Neuronal stem cell (in vitro differentiated cells): Measurements from ENCODE around the gene PRCP.

ENCODE experiments used
- DNase-seq: peaks from one replicate; pipeline ENCODE4 v3.0.0-alpha.2; 2013; ENCODE audit warnings: low spot score
- H2AFZ ChIP-seq: one replicate; pipeline ENCODE4 v1.6.1; 2013; ENCODE audit warnings: mild to moderate bottlenecking, low read length, inconsistent platforms
- H2AK5ac ChIP-seq: 2 replicates; pipeline ENCODE4 v1.6.1; 2013; ENCODE audit warnings: low read depth, mild to moderate bottlenecking, inconsistent platforms, low read length, moderate library complexity, mixed read lengths
- H2BK120ac ChIP-seq: 2 replicates; pipeline ENCODE4 v1.6.1; 2013; ENCODE audit warnings: low read depth, mild to moderate bottlenecking, inconsistent platforms, low read length, moderate library complexity, mixed read lengths
- H2BK12ac ChIP-seq: one replicate; pipeline ENCODE4 v1.6.1; 2013; ENCODE audit warnings: low read length, inconsistent platforms
- H2BK15ac ChIP-seq: 2 replicates; pipeline ENCODE4 v1.6.1; 2013; ENCODE audit warnings: mild to moderate bottlenecking, low read length, inconsistent platforms, mixed read lengths
- H2BK5ac ChIP-seq: one replicate; pipeline ENCODE4 v1.6.1; 2013; ENCODE audit warnings: inconsistent platforms, mild to moderate bottlenecking, low read length, moderate library complexity
- H3K14ac ChIP-seq: one replicate; pipeline ENCODE4 v1.6.1; 2013; ENCODE audit warnings: low read length, inconsistent platforms
- H3K18ac ChIP-seq: 2 replicates; pipeline ENCODE4 v1.6.1; 2013; ENCODE audit warnings: low read length, inconsistent platforms
- H3K23ac ChIP-seq: 2 replicates; pipeline ENCODE4 v1.6.1; 2013; ENCODE audit warnings: low read depth, mild to moderate bottlenecking, mixed read lengths, low read length, inconsistent platforms; ENCODE audit not compliant: poor library complexity
- H3K27ac ChIP-seq: replicated peaks from 3 replicates; pipeline ENCODE4 v1.5.1; 2013; ENCODE audit warnings: low read length, inconsistent platforms
- H3K27me3 ChIP-seq, 3 experiments: 2 replicates each; pipeline ENCODE4 v1.6.1; 2013; ENCODE audit warnings: low read length in 3 of 3, mild to moderate bottlenecking in 2 of 3, inconsistent platforms in 1 of 3, low read depth in 1 of 3, mixed read lengths in 1 of 3, moderate library complexity in 1 of 3; ENCODE audit not compliant: control insufficient read depth in 3 of 3, insufficient read depth in 3 of 3
- H3K36me3 ChIP-seq, 2 donors: replicated peaks in 1 of 2; 2 replicates each; pipeline ENCODE4 v1.6.1; 2013; ENCODE audit warnings: low read length in 2 of 2; ENCODE audit not compliant: control insufficient read depth in 2 of 2, insufficient read depth in 2 of 2
- H3K4ac ChIP-seq: 2 replicates; pipeline ENCODE4 v1.6.1; 2013; ENCODE audit warnings: inconsistent platforms, mild to moderate bottlenecking, low read length, moderate library complexity
- H3K4me1 ChIP-seq, 2 donors: 1 replicate in 1 of 2; 2 replicates in 1 of 2; pipeline ENCODE4 v1.6.1; 2013; ENCODE audit warnings: low read length in 2 of 2, low read depth in 1 of 2; ENCODE audit not compliant: control insufficient read depth in 2 of 2, insufficient read depth in 1 of 2
- H3K4me2 ChIP-seq: one replicate; pipeline ENCODE4 v1.6.1; 2013; ENCODE audit warnings: mild to moderate bottlenecking, low read length, inconsistent platforms; ENCODE audit not compliant: insufficient read depth, poor library complexity, severe bottlenecking
- H3K4me3 ChIP-seq, 2 donors: 2 replicates each; pipeline ENCODE4 v1.5.1; 2013; ENCODE audit warnings: low read length in 2 of 2, mild to moderate bottlenecking in 2 of 2, inconsistent platforms in 1 of 2, moderate library complexity in 1 of 2
- H3K79me1 ChIP-seq: one replicate; pipeline ENCODE4 v1.6.1; 2013; ENCODE audit warnings: low read depth, mild to moderate bottlenecking, inconsistent platforms, low read length, moderate library complexity
- H3K9ac ChIP-seq: one replicate; pipeline ENCODE4 v1.6.1; 2013; ENCODE audit warnings: mild to moderate bottlenecking, low read depth, low read length, inconsistent platforms; ENCODE audit not compliant: poor library complexity
- H3K9me3 ChIP-seq, 2 donors: replicated peaks in 1 of 2; 2 replicates each; pipeline versions ENCODE3 to v1.6.1; 2013; ENCODE audit warnings: low read length in 2 of 2, mild to moderate bottlenecking in 2 of 2, inconsistent platforms in 1 of 2, low read depth in 1 of 2, mixed read lengths in 1 of 2, moderate library complexity in 1 of 2; ENCODE audit not compliant: control insufficient read depth in 2 of 2, insufficient read depth in 1 of 2
- H4K8ac ChIP-seq: one replicate; pipeline ENCODE4 v1.6.1; 2013; ENCODE audit warnings: low read depth, mild to moderate bottlenecking, inconsistent platforms, low read length, moderate library complexity
- H4K91ac ChIP-seq: one replicate; pipeline ENCODE4 v1.6.1; 2013; ENCODE audit warnings: low read length, low read depth, mild to moderate bottlenecking, inconsistent platforms; ENCODE audit not compliant: poor library complexity
- WGBS, 2 donors: extraction: QIAGEN DNeasy Blood & Tissue Kit; methylation state at CpG; one replicate each; pipeline ENCODE4 v1.1.7; 2013; ENCODE audit warnings: missing lambda C conversion rate in 2 of 2, mixed read lengths in 1 of 2; ENCODE audit not compliant: insufficient read length in 2 of 2, insufficient replicate concordance in 1 of 2; ENCODE audit errors: extremely low coverage in 2 of 2; 5-methylcytosine and 5-hydroxymethylcytosine counted together

Gene PRCP

DNA sequence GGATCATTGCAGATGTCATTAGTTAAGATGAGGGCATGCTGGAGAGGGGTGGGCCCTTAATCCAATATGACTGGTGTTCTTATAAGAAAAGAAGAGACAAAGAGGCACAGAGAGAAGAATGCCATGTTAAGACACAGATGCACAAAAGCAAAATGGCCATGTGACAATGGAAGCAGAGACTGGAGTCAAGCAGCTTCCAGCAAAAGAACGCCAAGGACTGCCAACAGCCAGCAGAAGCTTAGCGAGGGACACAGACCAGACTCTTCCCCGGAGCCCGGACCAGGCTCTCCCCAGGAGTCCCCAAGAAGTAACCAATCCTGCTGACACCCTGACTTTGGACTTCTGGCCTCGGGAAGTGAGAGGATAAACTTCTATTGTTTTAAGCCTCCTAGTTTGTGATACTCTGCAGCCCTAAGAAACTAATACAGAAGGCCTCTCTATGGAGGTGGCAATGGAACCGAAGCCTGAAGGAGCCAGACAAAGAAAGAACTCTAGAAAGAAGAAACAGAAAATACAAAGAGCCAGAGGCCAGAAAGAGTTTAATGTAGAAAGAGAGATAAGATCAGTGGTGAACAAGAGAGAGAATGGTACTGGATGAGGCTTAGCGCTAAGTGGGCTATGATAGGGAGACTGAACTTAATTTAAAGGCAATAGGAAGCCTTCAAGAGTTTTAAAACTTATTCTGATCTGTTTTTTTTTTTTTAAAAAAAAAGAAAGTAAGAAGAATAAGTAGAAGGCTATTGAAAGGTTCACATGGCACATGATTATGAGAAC, 27.7 kb downstream of the PRCP start:
- Histone ChIP-seq H3K79me1 (no peaks in the 10 kb centered on the region), H3K27ac (no peak overlapping the region), H3K27me3 (no peaks in the 10 kb centered on the region), H3K23ac (no peak overlapping the region), H3K14ac (no peak overlapping the region), H3K36me3 (no peaks in the 10 kb centered on the region), H4K91ac (no peak overlapping the region), H3K4ac (no peak overlapping the region), H3K4me2 (no peak overlapping the region), H3K18ac (no peak overlapping the region), H4K8ac (no peak overlapping the region), H2BK15ac (no peak overlapping the region), H2BK5ac (no peak overlapping the region), H2AK5ac (no peak overlapping the region), H3K9ac (no peak overlapping the region), H2BK120ac (no peak overlapping the region), H3K9me3 (peaks cover 0 to 4% of the 10 kb centered on the region in 2 donors), H2AFZ (peak overlapping the region; percentile 35), H3K4me1 (no peaks in the 10 kb centered on the region), H3K4me3 (no peak overlapping the region), H2BK12ac (no peak overlapping the region)
- no peak for DNase-seq
- no CpG with 5 or more reads among the region's 7 CpGs for WGBS, 2 donors

DNA sequence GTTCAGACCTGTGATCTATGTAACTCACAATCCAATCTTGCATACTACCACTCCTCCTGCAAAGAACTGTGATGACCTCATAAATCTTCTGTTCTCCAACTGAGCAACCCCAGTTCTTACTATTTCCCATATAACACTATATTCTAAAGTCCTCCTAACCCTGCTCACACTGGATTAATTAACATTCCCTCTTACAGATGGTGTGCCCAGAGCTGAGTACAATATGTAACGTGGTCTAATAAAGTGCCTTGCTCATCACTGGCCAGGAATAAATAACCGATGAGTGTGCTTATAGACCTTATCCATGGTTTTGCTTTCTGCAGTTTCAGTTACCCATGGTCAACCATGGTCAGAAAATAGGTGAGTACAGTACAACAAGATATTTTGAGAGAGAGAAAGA, 28.6 kb downstream of the PRCP start:
- DNase-seq: no peak
- no peak overlapping the region for H2BK15ac ChIP-seq
- no peak overlapping the region for H3K18ac ChIP-seq
- H3K9ac ChIP-seq: no peak overlapping the region
- H3K79me1 ChIP-seq: no peaks in the 10 kb centered on the region
- no peak overlapping the region for H3K4ac ChIP-seq
- H4K91ac ChIP-seq: no peak overlapping the region
- peaks cover 0 to 4% of the 10 kb centered on the region in 2 donors for H3K9me3 ChIP-seq
- no peak overlapping the region for H3K4me2 ChIP-seq
- no peak overlapping the region for H2AFZ ChIP-seq
- H3K27me3 ChIP-seq: no peaks in the 10 kb centered on the region
- WGBS, 2 donors: no CpG with 5 or more reads among the region's 2 CpGs
- no peak overlapping the region for H3K4me3 ChIP-seq
- no peak overlapping the region for H4K8ac ChIP-seq
- H2BK120ac ChIP-seq: no peak overlapping the region
- H2BK12ac ChIP-seq: no peak overlapping the region
- no peak overlapping the region for H2AK5ac ChIP-seq
- H3K36me3 ChIP-seq: no peaks in the 10 kb centered on the region
- H3K27ac ChIP-seq: no peak overlapping the region
- H3K23ac ChIP-seq: no peak overlapping the region
- H3K4me1 ChIP-seq: no peaks in the 10 kb centered on the region
- H3K14ac ChIP-seq: no peak overlapping the region
- no peak overlapping the region for H2BK5ac ChIP-seq

DNA sequence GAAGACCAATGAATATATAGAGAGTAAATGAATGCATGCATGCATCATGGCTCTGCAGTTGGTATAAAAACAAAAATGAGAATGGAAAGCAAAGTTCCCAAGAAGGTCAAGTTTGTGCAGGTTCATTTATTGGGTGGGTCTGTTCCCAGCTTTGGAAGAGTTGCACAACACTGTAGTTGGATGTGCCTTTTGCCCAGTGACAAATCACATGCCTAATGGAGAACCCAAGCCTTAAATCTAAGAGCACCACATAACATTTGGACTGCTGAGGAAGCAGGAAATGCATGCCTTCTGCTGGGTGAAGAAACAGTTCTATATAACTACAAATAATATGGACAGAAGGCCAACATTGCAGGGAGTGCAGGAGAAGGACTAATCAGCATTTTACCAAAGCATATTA, 30.6 kb downstream of the PRCP start:
- Histone ChIP-seq H2BK5ac (no peak overlapping the region), H3K27me3 (no peaks in the 10 kb centered on the region), H3K27ac (no peak overlapping the region), H2AFZ (no peak overlapping the region), H2BK12ac (no peak overlapping the region), H3K23ac (no peak overlapping the region), H2AK5ac (no peak overlapping the region), H3K4me2 (no peak overlapping the region), H3K9me3 (peaks cover 0 to 4% of the 10 kb centered on the region in 2 donors), H3K18ac (no peak overlapping the region), H3K4me1 (no peaks in the 10 kb centered on the region), H3K4ac (no peak overlapping the region), H2BK120ac (no peak overlapping the region), H2BK15ac (no peak overlapping the region), H4K91ac (no peak overlapping the region), H3K36me3 (no peaks in the 10 kb centered on the region), H3K14ac (no peak overlapping the region), H3K9ac (no peak overlapping the region), H3K4me3 (no peak overlapping the region), H3K79me1 (no peaks in the 10 kb centered on the region), H4K8ac (no peak overlapping the region)
- DNase-seq: no peak

GRCh38 chr11:82867495-82868082, 32.6 kb downstream of the PRCP start:
- H2AFZ ChIP-seq: no peak overlapping the region
- no peak overlapping the region for H3K27ac ChIP-seq
- H3K9ac ChIP-seq: no peak overlapping the region
- peak; percentile 76 for DNase-seq
- no CpG with 5 or more reads among the region's 10 CpGs for WGBS, 2 donors
- no peak overlapping the region for H4K91ac ChIP-seq
- H2BK15ac ChIP-seq: no peak overlapping the region
- H4K8ac ChIP-seq: no peak overlapping the region
- no peak overlapping the region for H3K4me2 ChIP-seq
- H2BK120ac ChIP-seq: no peak overlapping the region
- H3K27me3 ChIP-seq: no peaks in the 10 kb centered on the region
- H3K36me3 ChIP-seq: no peaks in the 10 kb centered on the region
- H3K14ac ChIP-seq: no peak overlapping the region
- H3K9me3 ChIP-seq: no peaks in the 10 kb centered on the region
- no peak overlapping the region for H3K4me3 ChIP-seq
- no peaks in the 10 kb centered on the region for H3K79me1 ChIP-seq
- H2BK12ac ChIP-seq: no peak overlapping the region
- H2BK5ac ChIP-seq: no peak overlapping the region
- no peak overlapping the region for H2AK5ac ChIP-seq
- no peaks in the 10 kb centered on the region for H3K4me1 ChIP-seq
- H3K4ac ChIP-seq: no peak overlapping the region
- H3K23ac ChIP-seq: no peak overlapping the region
- H3K18ac ChIP-seq: no peak overlapping the region
